ENCODE results near the gene SLC10A7.

Gene SLC10A7

GRCh38 chr4:146369446-146369845, 152.3 kb downstream of the SLC10A7 start:
- no peak overlapping the region for H2BK5ac ChIP-seq (ENCODE audit: low read depth, low read length, poor library complexity, severe bottlenecking)
- no peak overlapping the region for H3K4me3 ChIP-seq (ENCODE audit: insufficient read depth in 1 of 2, low read depth in 1 of 2, low read length in 2 of 2)
- no peak for DNase-seq
- H3K4me2 ChIP-seq (ENCODE audit: low read length, poor library complexity, severe bottlenecking) = no peak overlapping the region
- H3K4me1 ChIP-seq (ENCODE audit: control insufficient read depth, insufficient read depth, low read depth, low read length) = no peaks in the 10 kb centered on the region
- no peak overlapping the region for H4K91ac ChIP-seq (ENCODE audit: low read length)
- H3K79me1 ChIP-seq (replicated peaks; ENCODE audit: low read length, poor library complexity, severe bottlenecking) = peaks cover 3% of the 10 kb centered on the region
- H3K36me3 ChIP-seq (ENCODE audit: control insufficient read depth in 1 of 2, insufficient read depth in 2 of 2, low read depth in 1 of 2, low read length in 2 of 2) = no peaks in the 10 kb centered on the region
- H2BK120ac ChIP-seq (ENCODE audit: low read depth, low read length) = no peak overlapping the region
- no peak overlapping the region for H3K4ac ChIP-seq (ENCODE audit: low read depth in 1 of 2, low read length in 2 of 2)
- H2AK5ac ChIP-seq (ENCODE audit: low read length, severe bottlenecking) = no peak overlapping the region
- no peak overlapping the region for H4K8ac ChIP-seq (ENCODE audit: low read length)
- no peaks in the 10 kb centered on the region for H3K9me3 ChIP-seq (ENCODE audit: control insufficient read depth, low read length)
- H3K27ac ChIP-seq (ENCODE audit: low read length, poor library complexity, severe bottlenecking) = no peak overlapping the region
- H2BK15ac ChIP-seq (ENCODE audit: low read depth, poor library complexity, severe bottlenecking) = no peak overlapping the region
- H3K27me3 ChIP-seq (ENCODE audit: control insufficient read depth in 1 of 2, insufficient read depth in 1 of 2, low read length in 2 of 2) = no peaks in the 10 kb centered on the region
- no CpG with 5 or more reads among the region's 3 CpGs for WGBS
- no peak overlapping the region for H2BK12ac ChIP-seq (ENCODE audit: low read length in 2 of 2)
- no peak overlapping the region for H3K18ac ChIP-seq (ENCODE audit: low read depth in 1 of 2, low read length in 2 of 2)
- no peak overlapping the region for H2AFZ ChIP-seq (ENCODE audit: low read depth, low read length)
- no peak overlapping the region for H3K23ac ChIP-seq (ENCODE audit: low read length in 2 of 2)
- H3K9ac ChIP-seq (ENCODE audit: low read length) = no peak overlapping the region
- H3K14ac ChIP-seq (ENCODE audit: low read length in 2 of 2) = no peak overlapping the region

GRCh38 chr4:146368209-146368608, 153.5 kb downstream of the SLC10A7 start:
- H3K79me1 ChIP-seq (replicated peaks; ENCODE audit: low read length, poor library complexity, severe bottlenecking) = peaks cover 3% of the 10 kb centered on the region
- H3K18ac ChIP-seq (ENCODE audit: low read depth in 1 of 2, low read length in 2 of 2) = no peak overlapping the region
- no peaks in the 10 kb centered on the region for H3K4me1 ChIP-seq (ENCODE audit: control insufficient read depth, insufficient read depth, low read depth, low read length)
- no peak overlapping the region for H2AK5ac ChIP-seq (ENCODE audit: low read length, severe bottlenecking)
- H4K91ac ChIP-seq (ENCODE audit: low read length) = no peak overlapping the region
- no peaks in the 10 kb centered on the region for H3K27me3 ChIP-seq (ENCODE audit: control insufficient read depth in 1 of 2, insufficient read depth in 1 of 2, low read length in 2 of 2)
- DNase-seq = no peak
- H3K9ac ChIP-seq (ENCODE audit: low read length) = no peak overlapping the region
- no peaks in the 10 kb centered on the region for H3K9me3 ChIP-seq (ENCODE audit: control insufficient read depth, low read length)
- H3K36me3 ChIP-seq (ENCODE audit: control insufficient read depth in 1 of 2, insufficient read depth in 2 of 2, low read depth in 1 of 2, low read length in 2 of 2) = no peaks in the 10 kb centered on the region
- no peak overlapping the region for H2BK15ac ChIP-seq (ENCODE audit: low read depth, poor library complexity, severe bottlenecking)
- no peak overlapping the region for H2BK5ac ChIP-seq (ENCODE audit: low read depth, low read length, poor library complexity, severe bottlenecking)
- no peak overlapping the region for H3K23ac ChIP-seq (ENCODE audit: low read length in 2 of 2)
- H3K14ac ChIP-seq (ENCODE audit: low read length in 2 of 2) = no peak overlapping the region
- H2BK12ac ChIP-seq (ENCODE audit: low read length in 2 of 2) = no peak overlapping the region
- no peak overlapping the region for H3K4me2 ChIP-seq (ENCODE audit: low read length, poor library complexity, severe bottlenecking)
- H3K4me3 ChIP-seq (ENCODE audit: insufficient read depth in 1 of 2, low read depth in 1 of 2, low read length in 2 of 2) = no peak overlapping the region
- no peak overlapping the region for H4K8ac ChIP-seq (ENCODE audit: low read length)
- no peak overlapping the region for H2AFZ ChIP-seq (ENCODE audit: low read depth, low read length)
- H2BK120ac ChIP-seq (ENCODE audit: low read depth, low read length) = no peak overlapping the region
- H3K27ac ChIP-seq (ENCODE audit: low read length, poor library complexity, severe bottlenecking) = no peak overlapping the region
- WGBS = 89% methylated on average over 2 of the region's 2 CpGs
- no peak overlapping the region for H3K4ac ChIP-seq (ENCODE audit: low read depth in 1 of 2, low read length in 2 of 2)

- DNase-seq = no peak
- Histone ChIP-seq H3K36me3 (ENCODE audit: control insufficient read depth in 1 of 2, insufficient read depth in 2 of 2, low read depth in 1 of 2, low read length in 2 of 2) (no peaks in the 10 kb centered on the region), H3K4me2 (ENCODE audit: low read length, poor library complexity, severe bottlenecking) (no peak overlapping the region), H3K4me1 (ENCODE audit: control insufficient read depth, insufficient read depth, low read depth, low read length) (no peaks in the 10 kb centered on the region), H3K9me3 (ENCODE audit: control insufficient read depth, low read length) (no peaks in the 10 kb centered on the region), H3K18ac (ENCODE audit: low read depth in 1 of 2, low read length in 2 of 2) (no peak overlapping the region), H2AK5ac (ENCODE audit: low read length, severe bottlenecking) (no peak overlapping the region), H2BK5ac (ENCODE audit: low read depth, low read length, poor library complexity, severe bottlenecking) (no peak overlapping the region), H2BK15ac (ENCODE audit: low read depth, poor library complexity, severe bottlenecking) (no peak overlapping the region), H3K4me3 (ENCODE audit: insufficient read depth in 1 of 2, low read depth in 1 of 2, low read length in 2 of 2) (no peak overlapping the region), H3K79me1 (replicated peaks; ENCODE audit: low read length, poor library complexity, severe bottlenecking) (peaks cover 3% of the 10 kb centered on the region), H3K4ac (ENCODE audit: low read depth in 1 of 2, low read length in 2 of 2) (no peak overlapping the region), H3K9ac (ENCODE audit: low read length) (no peak overlapping the region), H2AFZ (ENCODE audit: low read depth, low read length) (no peak overlapping the region), H4K91ac (ENCODE audit: low read length) (no peak overlapping the region), H3K27me3 (ENCODE audit: control insufficient read depth in 1 of 2, insufficient read depth in 1 of 2, low read length in 2 of 2) (no peaks in the 10 kb centered on the region), H2BK120ac (ENCODE audit: low read depth, low read length) (no peak overlapping the region), H3K14ac (ENCODE audit: low read length in 2 of 2) (no peak overlapping the region), H3K23ac (ENCODE audit: low read length in 2 of 2) (no peak overlapping the region), H4K8ac (ENCODE audit: low read length) (no peak overlapping the region), H2BK12ac (ENCODE audit: low read length in 2 of 2) (no peak overlapping the region), H3K27ac (ENCODE audit: low read length, poor library complexity, severe bottlenecking) (no peak overlapping the region)
- WGBS = no CpG with 5 or more reads among the region's 1 CpG
Observed at GRCh38 chr4:146367347-146367746, 154.4 kb downstream of the SLC10A7 start.

GRCh38 chr4:146359771-146360170, 162.0 kb downstream of the SLC10A7 start:
- Histone ChIP-seq H4K8ac (ENCODE audit: low read length) (no peak overlapping the region), H3K4ac (ENCODE audit: low read depth in 1 of 2, low read length in 2 of 2) (no peak overlapping the region), H2BK15ac (ENCODE audit: low read depth, poor library complexity, severe bottlenecking) (no peak overlapping the region), H3K9me3 (ENCODE audit: control insufficient read depth, low read length) (no peaks in the 10 kb centered on the region), H3K79me1 (replicated peaks; ENCODE audit: low read length, poor library complexity, severe bottlenecking) (no peaks in the 10 kb centered on the region), H2BK120ac (ENCODE audit: low read depth, low read length) (no peak overlapping the region), H3K27me3 (ENCODE audit: control insufficient read depth in 1 of 2, insufficient read depth in 1 of 2, low read length in 2 of 2) (no peaks in the 10 kb centered on the region), H3K27ac (ENCODE audit: low read length, poor library complexity, severe bottlenecking) (no peak overlapping the region), H2AK5ac (ENCODE audit: low read length, severe bottlenecking) (no peak overlapping the region), H4K91ac (ENCODE audit: low read length) (no peak overlapping the region), H3K4me3 (ENCODE audit: insufficient read depth in 1 of 2, low read depth in 1 of 2, low read length in 2 of 2) (no peak overlapping the region), H3K4me1 (ENCODE audit: control insufficient read depth, insufficient read depth, low read depth, low read length) (no peaks in the 10 kb centered on the region), H2AFZ (ENCODE audit: low read depth, low read length) (no peak overlapping the region), H3K4me2 (ENCODE audit: low read length, poor library complexity, severe bottlenecking) (no peak overlapping the region), H3K18ac (ENCODE audit: low read depth in 1 of 2, low read length in 2 of 2) (no peak overlapping the region), H3K9ac (ENCODE audit: low read length) (no peak overlapping the region), H2BK5ac (ENCODE audit: low read depth, low read length, poor library complexity, severe bottlenecking) (no peak overlapping the region), H3K14ac (ENCODE audit: low read length in 2 of 2) (no peak overlapping the region), H3K36me3 (ENCODE audit: control insufficient read depth in 1 of 2, insufficient read depth in 2 of 2, low read depth in 1 of 2, low read length in 2 of 2) (no peaks in the 10 kb centered on the region), H3K23ac (ENCODE audit: low read length in 2 of 2) (no peak overlapping the region), H2BK12ac (ENCODE audit: low read length in 2 of 2) (no peak overlapping the region)
- no peak for DNase-seq

Data from mesenchymal stem cell (in vitro differentiated cells and primary cell).